VCaP (cell line): ENCODE results near the gene CDKN2A.

Experiments used
- H3K27ac ChIP-seq: fragments of 450-650 bp; 2 replicates; pipeline ENCODE4 v1.5.1; 2017
- CTCF ChIP-seq: fragments of 450-650 bp; conservative IDR thresholded peaks from 2 replicates; pipeline ENCODE4 v1.5.1; 2017; ENCODE audit warnings: mild to moderate bottlenecking, moderate library complexity

CDKN2A gene

GRCh38 chr9:21988056-21988990 is 5.9 kb downstream of the CDKN2A start:
- no peak overlapping the region for H3K27ac ChIP-seq
- TF ChIP-seq CTCF: no peak

GRCh38 chr9:21985964-21986667 is 8.1 kb downstream of the CDKN2A start:
- no peak overlapping the region for H3K27ac ChIP-seq
- TF ChIP-seq CTCF: no peak

- TF ChIP-seq CTCF: no peak
- no peak overlapping the region for H3K27ac ChIP-seq
Measured at GRCh38 chr9:21984101-21984500, 10.1 kb downstream of the CDKN2A start.

GRCh38 chr9:21983561-21983935 is 10.6 kb downstream of the CDKN2A start:
- no peak overlapping the region for H3K27ac ChIP-seq
- no peak for TF ChIP-seq CTCF

- no peak for TF ChIP-seq CTCF
- no peak overlapping the region for H3K27ac ChIP-seq
Measured at GRCh38 chr9:21982861-21983560, 11.2 kb downstream of the CDKN2A start.

GRCh38 chr9:21982391-21982790 is 11.8 kb downstream of the CDKN2A start:
- no peak for TF ChIP-seq CTCF
- no peak overlapping the region for H3K27ac ChIP-seq

GRCh38 chr9:21976334-21976875 is 17.8 kb downstream of the CDKN2A start:
- no peak for TF ChIP-seq CTCF
- no peak overlapping the region for H3K27ac ChIP-seq
